GM18907 (cell line): ENCODE results near the gene NUP62.
A peak's percentile ranks its signal among the peaks of the same experiment; 100 is the strongest.

Experiments used
- ATAC-seq: cut with Tn5 transposase; IDR thresholded peaks from one replicate; pipeline ENCODE4 v1.9.1; 2021; ENCODE audit warnings: mild to moderate bottlenecking, moderate library complexity; ENCODE audit not compliant: unreplicated experiment

Gene NUP62

GRCh38 chr19:49907745-49908446, 21.4 kb downstream of the NUP62 start:
- ATAC-seq: no peak

GRCh38 chr19:49906879-49907564, 22.3 kb downstream of the NUP62 start:
- ATAC-seq: no peak

- ATAC-seq: no peak
These were observed 25.2 kb downstream of the NUP62 start for GRCh38 chr19:49904136-49904535.

GRCh38 chr19:49896863-49897621, 32.3 kb downstream of the NUP62 start, which contains the start of gene IL4I1:
TSS of gene IL4I1 (minus strand) at chr19:49896887. CDS start at chr19:49896160, 727 bp downstream.
- peak; percentile 61 for ATAC-seq

- ATAC-seq: no peak
These were observed 33.6 kb downstream of the NUP62 start for GRCh38 chr19:49895566-49896297.

- peak; percentile 31 for ATAC-seq
These were observed 34.3 kb downstream of the NUP62 start for GRCh38 chr19:49894879-49895565.

- ATAC-seq: no peak
These were observed 35.2 kb downstream of the NUP62 start for GRCh38 chr19:49894011-49894664.

GRCh38 chr19:49892716-49893115, 36.6 kb downstream of the NUP62 start:
- no peak for ATAC-seq

GRCh38 chr19:49891393-49891792, 37.9 kb downstream of the NUP62 start:
- no peak for ATAC-seq

- ATAC-seq: no peak
These were observed 38.7 kb downstream of the NUP62 start for GRCh38 chr19:49890349-49891311.

GRCh38 chr19:49889687-49890348, 39.5 kb downstream of the NUP62 start:
- no peak for ATAC-seq

- ATAC-seq: no peak
These were observed 40.1 kb downstream of the NUP62 start for GRCh38 chr19:49889038-49889686.

GRCh38 chr19:49888510-49888824, 40.8 kb downstream of the NUP62 start:
- ATAC-seq: no peak

- no peak for ATAC-seq
These were observed 41.4 kb downstream of the NUP62 start for GRCh38 chr19:49887665-49888509.

- ATAC-seq: no peak
These were observed 42.2 kb downstream of the NUP62 start for GRCh38 chr19:49887037-49887664.

GRCh38 chr19:49884760-49885159, 44.5 kb downstream of the NUP62 start:
- ATAC-seq: no peak

- no peak for ATAC-seq
These were observed 45.2 kb downstream of the NUP62 start for GRCh38 chr19:49884109-49884508.
